HG02884 (cell line): ENCODE data around the gene KRT12.
"Not testable (repeated sequence)": the region's sequence is repeated elsewhere in the genome, so short reads cannot be mapped to it uniquely, and the experiment has no call there.

Experiments used
- ATAC-seq: cut with Tn5 transposase; IDR thresholded peaks from one replicate; pipeline ENCODE4 v1.9.1; 2021; ENCODE audit warnings: mild to moderate bottlenecking, moderate library complexity; ENCODE audit not compliant: unreplicated experiment

The KRT12 gene

DNA sequence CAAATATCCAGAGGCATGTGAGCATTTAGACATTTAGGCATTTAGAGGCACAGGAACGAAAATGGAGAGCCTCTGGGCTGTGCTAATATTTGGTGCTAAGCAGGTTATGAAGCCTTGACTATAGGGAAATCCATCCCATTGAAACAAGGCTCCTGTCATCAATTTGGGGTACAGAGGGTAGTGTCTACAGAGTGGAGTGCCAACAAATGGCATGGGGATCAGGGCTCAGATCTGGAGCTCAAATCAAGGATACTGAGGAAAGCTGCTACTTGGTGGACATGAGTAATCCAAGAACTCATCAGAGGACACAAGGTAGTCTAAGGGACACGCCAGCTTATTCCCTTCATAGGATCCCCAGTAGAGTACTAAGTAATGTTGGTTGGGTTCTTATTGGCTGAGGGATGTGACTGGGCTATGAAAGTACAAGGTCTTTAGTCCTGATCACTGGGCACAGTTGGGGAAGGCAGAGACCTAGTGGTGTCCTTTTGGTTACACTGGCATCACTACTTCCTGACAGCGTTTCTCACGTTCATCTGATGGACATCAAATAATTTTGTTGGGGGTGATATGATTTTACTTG, 49.8 kb downstream of the KRT12 start:
- no peak for ATAC-seq

DNA sequence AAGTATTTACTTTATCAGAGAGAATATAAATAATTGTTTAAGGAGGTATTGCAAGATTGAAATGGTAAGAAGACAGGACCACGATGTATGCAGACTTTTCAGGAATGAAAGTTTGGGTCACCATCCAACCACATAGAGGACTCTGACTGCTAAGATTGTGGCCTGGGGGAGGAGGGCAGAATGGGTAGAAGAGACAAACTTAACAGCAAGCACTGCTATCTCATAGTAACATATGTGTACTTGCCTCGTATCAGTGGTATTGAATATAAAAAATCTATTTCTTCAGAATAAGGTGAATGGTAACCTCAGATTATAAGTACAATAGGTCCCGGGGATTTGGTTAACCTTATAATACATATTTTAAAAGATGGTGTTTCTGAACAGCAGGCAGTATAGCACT, 50.5 kb downstream of the KRT12 start:
- ATAC-seq = no peak

DNA sequence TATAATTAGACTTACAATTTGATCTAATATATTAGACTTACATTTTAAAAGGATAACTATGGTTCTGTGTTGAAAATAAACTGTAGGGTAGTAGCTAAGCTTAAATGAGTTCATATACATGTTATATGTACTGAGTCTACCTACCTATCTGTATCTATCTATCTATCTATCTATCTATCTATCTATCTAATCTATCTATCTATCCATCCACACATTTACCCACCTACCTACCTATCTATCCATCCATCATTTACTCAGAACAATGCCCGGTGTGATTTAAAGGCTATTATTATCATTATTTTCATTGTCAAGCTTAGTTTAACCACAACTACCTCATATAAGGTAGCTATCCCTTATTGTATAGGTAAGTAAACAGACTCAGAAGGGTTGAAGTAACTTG, 51.6 kb downstream of the KRT12 start:
- ATAC-seq = no peak

DNA sequence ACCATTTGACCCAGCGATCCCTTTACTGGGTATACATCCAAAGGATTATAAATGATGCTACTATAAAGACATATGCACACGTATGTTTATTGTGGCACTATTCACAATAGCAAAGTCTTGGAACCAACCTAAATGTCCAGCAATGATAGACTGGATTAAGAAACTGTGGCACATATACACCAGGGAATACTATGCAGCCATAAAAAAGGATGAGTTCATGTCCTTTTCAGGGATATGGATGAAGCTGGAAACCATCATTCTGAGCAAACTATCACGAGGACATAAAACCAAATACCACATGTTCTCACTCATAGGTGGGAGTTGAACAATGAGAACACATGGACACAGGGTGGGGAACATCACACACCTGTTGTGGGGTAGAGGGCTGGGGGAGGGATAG, 52.4 kb downstream of the KRT12 start:
- ATAC-seq = not testable (repeated sequence)

DNA sequence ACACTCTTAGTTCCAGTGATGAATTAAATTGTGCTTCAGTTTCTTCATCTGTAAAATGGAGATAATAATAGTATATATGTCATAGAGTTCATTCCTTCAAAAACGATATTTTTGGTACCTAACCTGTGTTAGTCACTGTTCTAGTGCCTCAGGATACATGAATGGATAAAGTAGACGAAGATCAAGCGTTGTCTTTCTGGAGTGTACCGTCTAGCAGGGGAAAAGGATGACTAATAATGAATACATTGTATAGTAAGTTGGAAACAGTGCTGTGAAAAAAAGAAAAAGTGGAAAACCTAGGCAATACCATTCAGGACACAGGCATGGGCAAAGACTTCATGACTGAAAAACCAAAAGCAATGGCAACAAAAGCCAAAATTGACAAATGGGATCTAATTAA, 53.2 kb downstream of the KRT12 start:
- ATAC-seq = no peak

DNA sequence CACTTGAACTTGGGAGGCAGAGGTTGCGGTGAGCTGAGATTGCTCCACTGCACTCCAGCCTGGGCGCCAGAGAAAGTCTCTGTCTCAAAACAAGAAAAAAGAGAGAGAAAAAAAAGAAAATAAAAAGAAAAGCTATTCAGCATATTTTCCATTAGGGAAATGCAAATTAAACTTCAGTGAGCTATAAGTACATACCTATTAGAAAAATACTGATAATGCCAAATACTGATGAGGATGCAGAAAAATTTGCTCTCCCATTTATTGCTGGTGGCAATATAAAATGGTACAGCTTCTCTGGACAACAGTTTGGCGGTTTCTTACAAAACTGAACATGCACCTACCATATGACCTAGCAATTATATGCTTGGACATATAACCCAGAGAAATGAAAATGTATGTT, 54.4 kb downstream of the KRT12 start:
- ATAC-seq = no peak
